ENCODE measurements around the gene WNT9A. TPM values are rescaled to one million over a fixed set of nuclear protein-coding genes. Genes with fewer than 3 reads are reported as not detected.

Gene WNT9A
- total and polyA plus RNA-seq, 3 donors from 2014 or later = 3.1 to 4.3 (median 3.5) TPM

DNA sequence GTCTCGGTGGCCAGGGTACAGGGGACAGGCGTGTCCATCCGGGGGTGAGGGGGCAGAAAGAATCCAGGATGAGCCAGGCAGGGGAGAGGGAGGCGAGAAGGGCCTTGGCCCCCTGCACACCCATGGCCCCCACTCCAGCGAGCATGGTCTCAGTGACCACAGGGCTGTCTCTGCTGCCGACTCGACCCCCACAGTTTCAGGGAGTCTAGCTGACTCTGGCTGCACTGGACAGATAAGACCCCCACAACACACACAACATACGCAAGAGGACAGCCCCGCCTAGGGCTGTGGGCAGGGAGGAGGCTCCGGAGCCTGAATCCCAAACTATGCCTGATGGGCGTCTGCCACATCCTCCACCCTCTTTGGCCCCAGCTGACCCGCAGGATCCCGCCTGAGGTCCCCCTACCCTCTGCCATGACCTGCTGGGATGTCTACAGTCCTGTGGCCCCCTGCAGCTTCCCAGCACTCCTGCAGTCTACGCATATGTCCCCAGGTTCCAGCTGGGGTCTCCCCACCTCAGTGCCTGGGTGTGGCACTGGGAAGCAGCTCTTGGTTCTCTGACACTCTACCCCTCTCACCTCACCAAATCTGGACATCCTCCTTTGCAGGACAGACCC is 22.0 kb downstream of the WNT9A start:
- Histone ChIP-seq H3K4me3 (no peak overlapping the region), H3K4me1 (no peaks in the 10 kb centered on the region), H3K36me3 (ENCODE audit: low read depth, missing control alignments) (no peaks in the 10 kb centered on the region), H3K27ac (no peak overlapping the region), H3K9me3 (no peaks in the 10 kb centered on the region), H3K27me3 (no peaks in the 10 kb centered on the region)
- intact Hi-C loops (cut with DNase I; ENCODE audit: low total_unique reads) = no loop called here
- TF ChIP-seq POLR2A (IDR thresholded peaks at IDR 0.05) = no peak
- TF ChIP-seq, protein P1, sequence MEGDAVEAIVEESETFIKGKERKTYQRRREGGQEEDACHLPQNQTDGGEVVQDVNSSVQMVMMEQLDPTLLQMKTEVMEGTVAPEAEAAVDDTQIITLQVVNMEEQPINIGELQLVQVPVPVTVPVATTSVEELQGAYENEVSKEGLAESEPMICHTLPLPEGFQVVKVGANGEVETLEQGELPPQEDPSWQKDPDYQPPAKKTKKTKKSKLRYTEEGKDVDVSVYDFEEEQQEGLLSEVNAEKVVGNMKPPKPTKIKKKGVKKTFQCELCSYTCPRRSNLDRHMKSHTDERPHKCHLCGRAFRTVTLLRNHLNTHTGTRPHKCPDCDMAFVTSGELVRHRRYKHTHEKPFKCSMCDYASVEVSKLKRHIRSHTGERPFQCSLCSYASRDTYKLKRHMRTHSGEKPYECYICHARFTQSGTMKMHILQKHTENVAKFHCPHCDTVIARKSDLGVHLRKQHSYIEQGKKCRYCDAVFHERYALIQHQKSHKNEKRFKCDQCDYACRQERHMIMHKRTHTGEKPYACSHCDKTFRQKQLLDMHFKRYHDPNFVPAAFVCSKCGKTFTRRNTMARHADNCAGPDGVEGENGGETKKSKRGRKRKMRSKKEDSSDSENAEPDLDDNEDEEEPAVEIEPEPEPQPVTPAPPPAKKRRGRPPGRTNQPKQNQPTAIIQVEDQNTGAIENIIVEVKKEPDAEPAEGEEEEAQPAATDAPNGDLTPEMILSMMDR (IDR thresholded peaks at IDR 0.05) = no peak
- no peak for DNase-seq
- WGBS, 2 donors = 94 to 96% methylated on average over 5 to 14 of the region's 14 CpGs

DNA sequence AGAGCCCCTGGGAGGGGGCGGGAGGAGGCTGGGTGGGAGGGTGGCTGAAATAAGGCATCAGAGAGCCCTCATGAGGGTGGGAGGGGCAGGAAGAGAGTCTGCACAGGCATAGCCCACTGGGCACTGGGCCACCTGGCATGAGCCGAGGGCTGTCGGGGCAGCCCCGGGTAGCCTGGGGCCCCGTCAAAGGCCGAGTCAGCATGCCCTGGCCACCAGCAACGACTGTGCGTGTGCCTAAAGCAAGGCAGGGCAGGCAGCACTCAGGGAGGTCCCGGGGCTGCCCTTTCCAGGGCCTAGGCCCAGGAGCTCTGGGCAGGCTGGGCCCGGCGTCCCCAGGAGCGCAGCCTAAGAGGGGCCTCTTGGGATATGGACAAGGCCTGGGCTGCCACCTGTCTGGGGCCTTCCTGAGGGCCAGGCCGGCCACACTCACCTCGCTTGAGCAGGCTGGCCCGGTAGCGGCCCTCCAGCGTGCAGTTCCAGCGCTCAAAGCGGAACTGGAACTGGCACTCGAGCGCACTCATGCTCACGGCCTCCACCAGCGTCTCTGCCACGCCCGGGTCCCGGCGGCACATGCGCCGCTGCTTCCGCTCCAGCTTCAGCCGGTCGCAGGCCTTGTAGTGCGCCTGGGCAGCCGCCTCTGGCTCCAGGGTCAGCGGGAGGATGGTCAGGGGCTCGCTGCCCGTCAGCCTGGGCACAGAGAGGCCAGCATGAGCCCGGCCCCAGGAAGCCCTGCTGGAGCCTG is 22.7 kb downstream of the WNT9A start:
- Histone ChIP-seq H3K4me3 (no peak overlapping the region), H3K36me3 (ENCODE audit: low read depth, missing control alignments) (no peaks in the 10 kb centered on the region), H3K27ac (no peak overlapping the region), H3K27me3 (no peaks in the 10 kb centered on the region), H3K9me3 (no peaks in the 10 kb centered on the region), H3K4me1 (no peaks in the 10 kb centered on the region)
- 84 to 93% methylated on average over 8 to 36 of the region's 38 CpGs for WGBS, 2 donors
- TF ChIP-seq POLR2A (IDR thresholded peaks at IDR 0.05) = no peak
- TF ChIP-seq, protein P1 (IDR thresholded peaks at IDR 0.05) = no peak
- no peak for DNase-seq
- intact Hi-C loops (cut with DNase I; ENCODE audit: low total_unique reads) = no loop called here

DNA sequence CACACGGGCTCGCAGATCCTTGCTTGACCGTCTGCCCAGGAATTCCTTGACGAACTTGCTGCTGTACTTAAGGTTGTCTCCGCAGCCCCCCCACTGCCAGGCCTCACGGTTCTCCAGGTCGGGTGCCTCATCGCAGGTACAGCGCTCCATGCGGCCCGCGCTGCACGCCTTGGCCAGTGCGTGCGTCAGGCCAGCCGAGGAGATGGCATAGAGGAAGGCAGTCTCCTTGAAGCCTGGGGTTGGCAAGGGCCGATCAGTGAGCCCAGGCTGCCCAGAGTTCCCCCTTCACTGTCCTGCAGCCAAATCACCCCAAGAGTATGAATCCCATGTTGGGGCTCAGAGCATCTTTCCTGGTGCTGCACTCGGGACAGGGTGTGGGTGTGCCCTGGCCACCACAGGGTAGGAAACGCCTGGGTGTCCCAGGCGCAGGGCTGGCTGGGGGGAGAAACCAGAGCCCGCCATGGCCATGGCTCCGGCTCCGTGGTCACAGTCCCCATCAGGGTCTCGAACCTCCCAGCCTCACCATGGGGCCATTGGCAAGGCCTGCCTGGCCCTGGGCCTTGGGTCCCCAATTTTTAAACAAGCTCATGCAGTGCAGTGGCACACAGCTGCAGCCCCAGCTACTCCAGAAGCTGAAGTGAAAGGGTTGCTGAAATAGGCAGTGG is 23.4 kb downstream of the WNT9A start:
- no peaks in the 10 kb centered on the region for H3K4me1 ChIP-seq
- WGBS, 2 donors = 76 to 95% methylated on average over 5 to 24 of the region's 24 CpGs
- intact Hi-C loops (cut with DNase I; ENCODE audit: low total_unique reads) = no loop called here
- H3K4me3 ChIP-seq = no peak overlapping the region
- H3K27me3 ChIP-seq = no peaks in the 10 kb centered on the region
- no peak for DNase-seq
- H3K36me3 ChIP-seq (ENCODE audit: low read depth, missing control alignments) = no peaks in the 10 kb centered on the region
- TF ChIP-seq POLR2A (IDR thresholded peaks at IDR 0.05) = no peak
- TF ChIP-seq, protein P1 (IDR thresholded peaks at IDR 0.05) = no peak
- H3K9me3 ChIP-seq = no peaks in the 10 kb centered on the region
- H3K27ac ChIP-seq = no peak overlapping the region

DNA sequence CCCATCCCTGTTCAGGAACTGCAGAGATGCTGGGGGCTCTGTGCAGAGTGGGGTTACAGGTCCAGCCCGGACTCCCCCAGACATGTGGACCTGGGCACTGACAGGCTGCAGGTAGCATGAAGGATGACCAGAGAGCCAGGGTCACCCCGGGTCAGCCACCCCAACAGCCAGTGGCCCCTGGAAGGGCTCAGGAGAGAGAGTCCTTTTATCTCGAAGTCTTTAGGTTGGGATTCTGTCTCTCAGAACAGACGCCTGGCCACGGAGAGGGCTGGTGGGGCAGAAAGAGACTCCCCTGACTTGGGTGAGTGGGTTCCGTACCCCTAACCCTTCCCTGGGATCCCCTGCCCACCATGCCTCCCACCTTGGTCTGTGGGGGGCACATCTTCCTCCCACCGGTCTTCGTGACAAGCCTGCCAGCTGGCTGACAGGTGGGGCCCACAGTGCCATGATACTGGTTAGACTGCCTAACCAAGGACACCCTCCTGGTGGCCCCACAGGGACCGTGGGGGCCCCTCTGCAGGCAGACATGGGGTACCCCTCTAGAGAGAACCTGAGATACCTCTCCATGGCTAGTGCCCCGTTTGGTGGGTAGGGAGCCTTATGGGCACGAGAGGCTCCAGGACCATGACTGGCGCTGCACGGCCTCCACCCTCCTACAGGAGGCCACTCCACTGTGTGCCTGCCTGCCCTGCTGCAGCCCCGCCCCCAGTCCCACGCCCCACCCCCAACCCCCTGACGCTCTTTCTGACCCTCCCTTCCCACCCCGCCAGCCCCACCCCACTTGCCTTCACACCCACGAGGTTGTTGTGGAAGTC is 24.2 kb downstream of the WNT9A start:
- no peak overlapping the region for H3K4me3 ChIP-seq
- no peaks in the 10 kb centered on the region for H3K9me3 ChIP-seq
- H3K4me1 ChIP-seq = no peaks in the 10 kb centered on the region
- no peak overlapping the region for H3K27ac ChIP-seq
- H3K27me3 ChIP-seq = no peaks in the 10 kb centered on the region
- intact Hi-C loops (cut with DNase I; ENCODE audit: low total_unique reads) = no loop called here
- no peak for TF ChIP-seq POLR2A (IDR thresholded peaks at IDR 0.05)
- TF ChIP-seq, protein P1 (IDR thresholded peaks at IDR 0.05) = no peak
- 43 to 88% methylated on average over 1 to 18 of the region's 18 CpGs for WGBS, 2 donors
- H3K36me3 ChIP-seq (ENCODE audit: low read depth, missing control alignments) = no peaks in the 10 kb centered on the region
- no peak for DNase-seq
